B cell (primary cell): ENCODE measurements around the gene FUNDC2. TPM values are rescaled to one million over a fixed set of nuclear protein-coding genes. Genes with fewer than 3 reads are reported as not detected.

Source experiments
- ATAC-seq: fragments of 200-7000 bp; cut with Tn5 transposase; one replicate; pipeline ENCODE4 v1.10.0; 2021; ENCODE audit warnings: low read depth, mild to moderate bottlenecking, moderate number of reproducible peaks, moderate library complexity
- CTCF ChIA-PET: fragments of 350-600 bp; sonication (Branson Sonifier 250); formaldehyde crosslinking; loops from one replicate; lab custom pipeline; 2021; ENCODE audit warnings: antibody characterized with exemption, inconsistent platforms; lab: Charles Lee
- POLR2A ChIA-PET: fragments of 350-600 bp; sonication (Branson Sonifier 250); formaldehyde crosslinking; loops from one replicate; lab custom pipeline; 2021; ENCODE audit warnings: antibody characterized with exemption; lab: Charles Lee
- DNase-seq: peaks from one replicate; pipeline ENCODE4 v3.0.0; 2013
- H2AFZ ChIP-seq: 2 replicates; pipeline ENCODE4 v1.6.1; 2012; ENCODE audit warnings: mild to moderate bottlenecking, low read depth, low read length; ENCODE audit not compliant: insufficient read depth, poor library complexity, severe bottlenecking
- H3K27ac ChIP-seq, 2 donors: 1 replicate in 1 of 2; 2 replicates in 1 of 2; pipeline ENCODE4 v1.5.1; 2012 to 2013; ENCODE audit warnings: low read length in 2 of 2, mild to moderate bottlenecking in 2 of 2, moderate library complexity in 1 of 2
- H3K27me3 ChIP-seq, 4 experiments: fragments of 200-600 bp in 1 of 4; sonication (generic) in 1 of 4; replicated peaks in 1 of 4; 1 replicate in 2 of 4; 2 replicates in 2 of 4; pipeline versions ENCODE4 v1.6.1 to v1.7.0; 2013 to 2016; ENCODE audit warnings: low read length in 3 of 4, mild to moderate bottlenecking in 2 of 4, mixed read lengths in 1 of 4, moderate library complexity in 1 of 4; ENCODE audit not compliant: insufficient read depth in 4 of 4, control insufficient read depth in 3 of 4; ENCODE audit errors: control extremely low read depth in 1 of 4
- H3K36me3 ChIP-seq, 2 experiments: replicated peaks in 1 of 2; 1 replicate in 1 of 2; 2 replicates in 1 of 2; pipeline versions ENCODE4 v1.6.1 to v1.7.1; 2013; ENCODE audit warnings: low read length in 1 of 2; ENCODE audit not compliant: insufficient read depth in 2 of 2, control insufficient read depth in 1 of 2; ENCODE audit errors: control extremely low read depth in 1 of 2, extremely low read depth in 1 of 2
- H3K4me1 ChIP-seq, 2 donors: fragments of 200-600 bp in 1 of 2; sonication (generic) in 1 of 2; 1 replicate in 1 of 2; 2 replicates in 1 of 2; pipeline versions ENCODE4 v1.5.1 to v1.6.1; 2013 to 2017; ENCODE audit warnings: low read length in 2 of 2; ENCODE audit not compliant: control insufficient read depth in 2 of 2, insufficient read depth in 2 of 2
- H3K4me2 ChIP-seq: replicated peaks from 2 replicates; pipeline ENCODE3; 2012; ENCODE audit warnings: mild to moderate bottlenecking, low read depth, low read length; ENCODE audit not compliant: poor library complexity, severe bottlenecking
- H3K4me3 ChIP-seq, 5 experiments: fragments of 200-600 bp in 1 of 5; sonication (generic) in 1 of 5; 1 replicate in 3 of 5; 2 replicates in 2 of 5; pipeline versions ENCODE4 v1.5.1 to v1.7.0; 2011 to 2016; ENCODE audit warnings: low read length in 4 of 5, mild to moderate bottlenecking in 4 of 5, low read depth in 2 of 5, control low read depth in 1 of 5, moderate library complexity in 1 of 5; ENCODE audit not compliant: insufficient read depth in 1 of 5; ENCODE audit errors: control extremely low read depth in 1 of 5, extremely low read depth in 1 of 5
- H3K79me2 ChIP-seq: fragments of 200-600 bp; sonication (generic); one replicate; pipeline ENCODE4 v1.6.0; 2016; ENCODE audit warnings: low read length; ENCODE audit not compliant: control insufficient read depth, insufficient read depth
- H3K9ac ChIP-seq: fragments of 200-600 bp; sonication (generic); 2 replicates; pipeline ENCODE4 v1.6.1; 2017; ENCODE audit warnings: mild to moderate bottlenecking, low read length, moderate library complexity
- H3K9me3 ChIP-seq, 3 donors: one replicate each; pipeline versions ENCODE4 v1.6.1 to v1.7.1; 2013; ENCODE audit warnings: low read length in 2 of 3; ENCODE audit not compliant: control insufficient read depth in 2 of 3, insufficient read depth in 1 of 3; ENCODE audit errors: control extremely low read depth in 1 of 3
- H4K20me1 ChIP-seq: 2 replicates; pipeline ENCODE4 v1.6.0; 2012; ENCODE audit warnings: mild to moderate bottlenecking, low read length; ENCODE audit not compliant: insufficient read depth, control insufficient read depth, poor library complexity, severe bottlenecking
- H3K27ac Mint-ChIP-seq: one replicate; pipeline ENCODE4 v1.8.0; 2021; ENCODE audit warnings: mixed read lengths
- H3K27me3 Mint-ChIP-seq: one replicate; pipeline ENCODE4 v1.8.0; 2021; ENCODE audit warnings: mixed read lengths
- H3K4me1 Mint-ChIP-seq: one replicate; pipeline ENCODE4 v1.8.0; 2021; ENCODE audit warnings: mixed read lengths
- H3K4me3 Mint-ChIP-seq: one replicate; pipeline ENCODE4 v1.8.0; 2021; ENCODE audit warnings: mixed read lengths
- H3K9me3 Mint-ChIP-seq: one replicate; pipeline ENCODE4 v1.8.0; 2022; ENCODE audit warnings: mixed read lengths; ENCODE audit not compliant: insufficient read depth
- EZH2 ChIP-seq: IDR thresholded peaks from 2 replicates; pipeline ENCODE4 v1.6.1; 2012; ENCODE audit warnings: borderline replicate concordance, low read depth, mild to moderate bottlenecking, moderate library complexity, low read length; ENCODE audit not compliant: insufficient read depth, poor library complexity, severe bottlenecking
- WGBS: methylation state at CpG from one replicate; pipeline ENCODE4 v1.1.5; 2013; ENCODE audit warnings: missing lambda C conversion rate; ENCODE audit not compliant: insufficient coverage; 5-methylcytosine and 5-hydroxymethylcytosine counted together
- intact Hi-C: fragments of 100-400 bp; cut with micrococcal nuclease; formaldehyde crosslinking; loops from one replicate; pipeline ENCODE4 v1.10.0; 2022
- polyA plus RNA-seq: library from polyadenylated mRNA; depleted of rRNA; stranded (reverse); fragments of >200 nt; gene quantifications from 2 replicates; pipeline ENCODE4 v1.2.3, GENCODE V29; 2012
- total RNA-seq, 2 donors: library from RNA; stranded (reverse); fragments of 120-200 nt in 1 of 2; gene quantifications; 1 replicate in 1 of 2; 2 replicates in 1 of 2; pipeline versions ENCODE4 v1.2.3 to v1.2.4, GENCODE V29; 2013 to 2022
- TF ChIP-seq, protein P1 (sequence below): fragments of 200-600 bp; IDR thresholded peaks from one replicate; pipeline ENCODE4 v1.8.0; 2022; ENCODE audit warnings: antibody characterized with exemption, mild to moderate bottlenecking

Gene FUNDC2
- total and polyA plus RNA-seq, 2 donors (not counting 1 experiment from before 2014, with no cell fraction given), result 32.3 to 46.5 TPM

DNA sequence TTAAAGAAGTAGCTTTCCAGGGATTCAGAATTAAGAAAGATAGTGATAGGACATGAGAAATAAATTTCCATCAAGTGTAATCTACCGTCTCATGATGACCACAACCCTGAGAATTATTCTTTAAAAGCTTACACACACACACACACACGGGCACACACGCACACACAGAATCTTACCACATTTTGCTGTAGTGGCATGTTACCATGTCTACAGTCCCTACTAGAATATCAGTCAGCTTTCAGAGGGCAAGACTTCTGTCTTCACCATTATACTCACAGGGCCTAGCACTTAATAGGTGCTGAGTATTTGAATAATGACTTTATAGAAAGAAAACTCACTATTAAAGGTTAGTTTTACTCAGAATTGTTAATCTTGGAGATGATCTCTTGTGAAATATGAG is 28.9 kb downstream of the FUNDC2 start:
- CTCF ChIA-PET, result interaction anchor here (1.1 to 2.4 kb wide), 4 partner anchors 9 to 75 kb away, joined by 3 to 10 read pairs (median 8); no protein-coding TSS in a partner anchor
- ATAC-seq, result no peak
- H3K79me2 ChIP-seq, result no peaks in the 10 kb centered on the region
- no peaks in the 10 kb centered on the region for H4K20me1 ChIP-seq
- no peaks in the 10 kb centered on the region for H3K9me3 ChIP-seq
- H3K27me3 ChIP-seq, result no peaks in the 10 kb centered on the region
- H3K4me1 ChIP-seq, result peaks cover 0 to 9% of the 10 kb centered on the region in 2 donors
- H3K27me3 Mint-ChIP-seq, result no peaks in the 10 kb centered on the region
- WGBS, result no CpG with 5 or more reads among the region's 3 CpGs
- H3K4me1 Mint-ChIP-seq, result peaks cover 9% of the 10 kb centered on the region
- no peaks in the 10 kb centered on the region for H3K9me3 Mint-ChIP-seq
- no peak overlapping the region for H3K4me2 ChIP-seq
- POLR2A ChIA-PET, result no interaction called here
- no peak for TF ChIP-seq EZH2
- TF ChIP-seq, protein P1, sequence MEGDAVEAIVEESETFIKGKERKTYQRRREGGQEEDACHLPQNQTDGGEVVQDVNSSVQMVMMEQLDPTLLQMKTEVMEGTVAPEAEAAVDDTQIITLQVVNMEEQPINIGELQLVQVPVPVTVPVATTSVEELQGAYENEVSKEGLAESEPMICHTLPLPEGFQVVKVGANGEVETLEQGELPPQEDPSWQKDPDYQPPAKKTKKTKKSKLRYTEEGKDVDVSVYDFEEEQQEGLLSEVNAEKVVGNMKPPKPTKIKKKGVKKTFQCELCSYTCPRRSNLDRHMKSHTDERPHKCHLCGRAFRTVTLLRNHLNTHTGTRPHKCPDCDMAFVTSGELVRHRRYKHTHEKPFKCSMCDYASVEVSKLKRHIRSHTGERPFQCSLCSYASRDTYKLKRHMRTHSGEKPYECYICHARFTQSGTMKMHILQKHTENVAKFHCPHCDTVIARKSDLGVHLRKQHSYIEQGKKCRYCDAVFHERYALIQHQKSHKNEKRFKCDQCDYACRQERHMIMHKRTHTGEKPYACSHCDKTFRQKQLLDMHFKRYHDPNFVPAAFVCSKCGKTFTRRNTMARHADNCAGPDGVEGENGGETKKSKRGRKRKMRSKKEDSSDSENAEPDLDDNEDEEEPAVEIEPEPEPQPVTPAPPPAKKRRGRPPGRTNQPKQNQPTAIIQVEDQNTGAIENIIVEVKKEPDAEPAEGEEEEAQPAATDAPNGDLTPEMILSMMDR, result no peak
- H3K9ac ChIP-seq, result no peak overlapping the region
- H3K27ac Mint-ChIP-seq, result no peak overlapping the region
- no peak for DNase-seq
- no peak overlapping the region for H3K27ac ChIP-seq
- peaks cover 0 to 23% of the 10 kb centered on the region in 2 experiments for H3K36me3 ChIP-seq
- intact Hi-C loops, result loop anchor here (5.0 kb wide), 1 partner anchor 138 kb away; no protein-coding TSS in a partner anchor
- no peak overlapping the region for H2AFZ ChIP-seq
- H3K4me3 ChIP-seq, result no peak overlapping the region
- H3K4me3 Mint-ChIP-seq, result no peak overlapping the region

DNA sequence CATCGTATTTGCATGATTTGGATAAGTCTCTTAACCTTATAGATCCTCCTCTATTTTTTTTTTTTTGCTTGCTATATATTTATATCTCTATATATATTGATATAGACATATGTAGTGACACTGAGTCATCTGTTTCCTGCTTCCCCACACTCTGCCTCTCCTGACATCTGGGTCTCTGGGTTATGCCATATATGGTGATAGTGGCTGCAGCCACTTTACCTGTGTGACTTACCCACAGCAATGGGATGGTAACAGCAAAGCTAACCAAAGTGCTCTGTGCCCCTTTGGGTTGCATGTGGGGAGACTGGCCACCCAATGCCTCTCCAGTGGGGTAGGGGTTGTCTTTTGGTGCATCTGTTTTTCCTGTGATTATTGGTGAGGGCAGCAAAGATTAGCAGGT is 29.8 kb downstream of the FUNDC2 start:
- Mint-ChIP-seq H3K27ac (no peak overlapping the region), H3K4me3 (no peak overlapping the region), H3K9me3 (no peaks in the 10 kb centered on the region), H3K4me1 (peaks cover 9% of the 10 kb centered on the region), H3K27me3 (no peaks in the 10 kb centered on the region)
- CTCF ChIA-PET, result interaction anchor here (1.0 to 4.2 kb wide), 9 partner anchors 10 to 138 kb away, joined by 3 to 26 read pairs (median 8); no protein-coding TSS in a partner anchor
- Histone ChIP-seq H3K4me2 (no peak overlapping the region), H3K79me2 (no peaks in the 10 kb centered on the region), H3K9ac (no peak overlapping the region), H2AFZ (no peak overlapping the region), H3K4me1 (peaks cover 0 to 9% of the 10 kb centered on the region in 2 donors), H3K27me3 (no peaks in the 10 kb centered on the region), H3K4me3 (no peak overlapping the region), H3K36me3 (peaks cover 0 to 20% of the 10 kb centered on the region in 2 experiments), H4K20me1 (no peaks in the 10 kb centered on the region), H3K27ac (no peak overlapping the region), H3K9me3 (no peaks in the 10 kb centered on the region)
- intact Hi-C loops, result loop anchor here (5.0 kb wide), 1 partner anchor 139 kb away; no protein-coding TSS in a partner anchor
- WGBS, result no CpG with 5 or more reads among the region's 1 CpG
- DNase-seq (no peak), ATAC-seq (no peak)
- POLR2A ChIA-PET, result no interaction called here
- TF ChIP-seq, protein P1, result no peak
- no peak for TF ChIP-seq EZH2
